T-helper 1 cell treated with Interleukin-12 subunit alpha and Interleukin-12 subunit beta and Interleukin-4 antibody, amounts not matched to agents 30 ng/mL and 1 ng/mL, for 36 hours (primary cell): Measurements from ENCODE around the gene FBXW5. TPM values are rescaled to one million over a fixed set of nuclear protein-coding genes. Genes with fewer than 3 reads are reported as not detected.

Source experiments
- intact Hi-C: fragments of 100-400 bp; cut with micrococcal nuclease; formaldehyde crosslinking; loops from one replicate; pipeline ENCODE4 v1.15.1; 2024
- total RNA-seq: library from RNA; stranded (reverse); gene quantifications from 2 replicates; pipeline ENCODE4 v1.2.3, GENCODE V29; 2022

FBXW5 gene
- total RNA-seq, 1 donor from 2014 or later: 119 TPM

DNA sequence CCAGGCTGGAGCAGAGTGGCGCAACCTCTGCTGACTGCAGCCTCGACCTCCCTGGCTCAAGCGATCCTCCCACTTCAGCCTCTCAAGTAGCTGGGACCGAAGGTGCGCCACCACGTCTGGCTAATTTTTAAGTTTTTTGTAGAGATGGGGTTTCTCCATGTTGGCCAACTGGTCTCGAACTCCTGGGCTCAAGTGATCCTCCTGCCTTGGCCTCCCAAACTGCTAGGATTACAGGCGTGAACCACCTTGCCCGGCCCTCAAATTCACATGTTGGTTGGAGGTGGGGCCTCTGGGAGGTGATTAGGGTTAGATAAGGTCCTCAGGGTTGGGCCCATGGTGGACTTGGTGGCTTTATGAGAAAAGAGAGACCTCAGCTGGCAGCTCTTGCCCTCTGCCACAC is 17.6 kb upstream of the FBXW5 start:
- intact Hi-C loops: no loop called here

DNA sequence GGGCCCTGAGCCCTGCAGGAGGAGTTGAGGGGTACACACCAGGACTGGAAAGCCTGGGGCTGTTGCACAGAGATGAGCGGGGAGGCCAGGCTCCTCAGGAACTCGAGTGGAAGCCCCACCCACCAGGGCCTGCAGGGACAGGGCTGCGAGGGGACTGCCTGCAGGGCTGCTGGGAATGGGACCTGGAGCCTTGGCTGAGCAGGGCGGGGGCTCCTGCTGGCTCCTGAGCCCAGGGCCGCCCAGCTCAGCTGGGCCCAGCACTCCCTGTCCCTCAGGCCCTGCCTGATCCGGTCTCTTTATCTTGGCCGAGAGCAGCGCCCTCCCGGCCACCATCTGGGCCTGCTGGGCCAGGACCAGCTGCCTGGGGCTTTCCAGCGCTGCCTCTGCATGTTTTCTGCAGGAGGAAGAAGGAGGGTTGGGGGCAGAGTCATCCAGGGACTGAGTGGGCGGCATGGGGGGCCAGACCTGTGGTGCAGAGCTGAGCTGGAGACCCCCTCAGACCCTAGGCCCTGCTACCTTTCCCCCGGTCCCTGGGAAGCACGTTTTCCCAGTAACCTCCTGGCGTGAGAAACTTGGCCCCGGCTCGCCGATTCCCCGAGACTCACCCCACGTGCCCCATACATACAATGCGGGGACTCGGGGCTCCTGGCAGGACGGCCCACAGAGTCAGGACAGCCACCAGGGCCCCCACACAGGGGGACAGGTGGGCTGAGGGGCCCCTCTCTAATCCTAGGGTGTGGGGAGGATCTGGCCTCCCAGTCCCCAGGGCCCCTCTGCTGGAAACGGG is 16.9 kb upstream of the FBXW5 start:
- intact Hi-C loops: no loop called here

DNA sequence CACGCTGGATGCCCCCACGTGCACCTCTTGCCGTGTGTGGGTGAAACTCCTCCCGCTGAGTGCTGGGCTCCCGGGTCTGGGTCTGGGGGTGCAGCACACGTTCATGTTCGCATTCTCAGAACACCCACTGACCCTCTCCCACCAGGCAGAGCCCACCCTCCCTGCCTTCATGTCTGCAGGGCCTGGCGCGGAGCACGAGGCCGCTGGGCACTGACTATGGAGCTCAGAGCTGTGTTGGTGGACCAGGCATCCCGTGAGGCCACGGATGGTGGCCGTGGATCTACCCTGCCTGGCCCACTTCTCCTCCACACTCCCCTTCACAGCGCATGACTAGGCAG is 16.4 kb upstream of the FBXW5 start:
- intact Hi-C loops: no loop called here

DNA sequence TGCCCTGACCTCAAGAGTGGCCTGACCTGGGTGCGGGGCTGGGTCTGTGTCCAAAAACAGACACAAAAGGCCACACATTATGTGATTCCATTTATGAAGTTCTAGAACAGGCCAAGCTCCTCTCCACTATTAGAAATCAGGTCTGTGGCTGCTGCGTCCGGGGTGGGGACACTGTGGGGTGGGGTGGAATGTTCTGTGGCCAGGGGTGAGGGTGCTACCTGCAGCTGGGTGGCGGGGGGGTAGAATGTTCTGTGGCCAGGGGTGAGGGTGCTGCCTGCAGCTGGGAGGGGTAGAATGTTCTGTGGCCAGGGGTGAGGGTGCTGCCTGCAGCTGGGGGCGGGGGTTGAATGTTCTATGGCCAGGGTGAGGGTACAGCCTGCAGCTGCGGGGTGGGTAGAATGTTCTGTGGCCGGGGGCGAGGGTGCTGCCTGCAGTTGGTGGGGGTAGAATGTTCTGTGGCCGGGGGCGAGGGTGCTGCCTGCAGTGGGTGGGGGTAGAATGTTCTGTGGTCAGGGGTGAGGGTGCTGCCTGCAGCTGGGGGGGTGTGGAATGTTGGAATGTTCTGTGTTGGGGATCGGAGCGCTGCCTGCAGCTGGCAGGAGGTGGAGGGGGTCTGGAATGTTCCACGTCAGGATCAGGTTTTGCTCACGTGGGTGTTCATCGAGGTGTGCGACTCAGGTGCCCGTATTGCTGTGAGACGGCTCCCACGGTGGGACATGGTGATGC is 15.8 kb upstream of the FBXW5 start:
- intact Hi-C loops: no loop called here

DNA sequence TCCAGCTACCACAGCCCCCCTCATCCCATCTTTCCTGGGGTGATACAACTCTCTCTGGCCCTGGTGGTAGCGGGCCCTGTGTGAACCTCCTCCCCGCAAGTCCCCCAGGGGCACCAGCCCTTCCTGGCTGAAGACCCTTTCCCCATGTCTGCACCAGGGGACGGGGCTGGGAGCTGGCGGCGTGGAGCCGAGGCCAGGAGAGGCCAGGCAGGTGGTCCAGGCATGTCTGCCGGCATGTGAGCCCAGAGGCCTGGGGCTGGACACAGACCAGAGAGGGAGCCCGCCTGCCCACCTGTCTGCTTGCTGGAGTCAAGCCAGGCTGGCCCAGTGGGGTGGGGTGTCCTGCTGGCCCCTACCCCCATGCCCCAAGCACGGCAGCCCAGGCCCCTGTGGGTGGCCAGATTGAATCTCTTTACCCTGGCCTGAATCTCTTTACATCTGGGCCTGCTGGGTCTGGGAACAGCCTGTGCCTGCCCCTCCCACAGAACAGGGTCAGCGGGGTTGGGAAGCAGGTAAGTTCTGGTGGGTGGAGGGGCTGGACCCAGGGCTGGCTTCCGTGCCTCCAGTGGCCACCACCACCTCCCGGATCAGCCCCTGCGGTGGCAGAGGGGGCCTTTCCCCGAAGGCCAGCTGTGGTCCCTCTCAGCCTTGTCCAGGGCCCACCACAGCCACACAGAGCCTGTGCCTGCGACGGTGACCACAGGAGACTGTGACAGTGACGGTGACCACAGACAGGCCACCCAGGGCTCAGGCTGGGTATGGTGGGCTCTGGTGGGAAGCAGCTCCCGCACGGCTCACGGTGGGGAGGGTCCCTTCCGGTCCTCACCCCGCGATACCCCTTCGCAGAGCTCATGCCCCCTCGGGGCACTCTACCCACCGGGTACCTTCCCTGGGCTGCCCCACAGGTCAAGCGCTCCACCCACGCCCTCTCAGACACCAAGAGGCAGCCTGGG is 14.6 kb upstream of the FBXW5 start:
- intact Hi-C loops: no loop called here

DNA sequence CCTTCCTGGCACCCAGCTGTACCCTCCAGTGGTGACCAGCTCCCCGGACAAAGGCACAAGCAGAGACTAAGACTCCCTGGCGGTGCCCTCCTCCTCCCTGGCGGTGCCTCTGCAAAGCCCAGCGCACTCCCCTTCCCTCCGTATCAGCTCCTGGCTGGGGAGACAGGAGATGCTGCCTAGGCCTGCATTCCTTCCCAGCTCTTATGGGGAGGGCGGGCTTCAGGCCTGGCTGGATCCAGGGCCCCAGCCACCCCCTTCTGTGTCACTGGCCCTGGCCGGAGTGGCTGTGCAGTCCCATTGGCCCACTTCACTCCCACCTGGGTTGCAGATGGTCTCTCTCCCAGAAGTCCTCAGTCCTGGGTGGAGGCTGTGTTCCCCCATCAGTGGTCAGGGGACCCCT is 13.9 kb upstream of the FBXW5 start:
- intact Hi-C loops: no loop called here

DNA sequence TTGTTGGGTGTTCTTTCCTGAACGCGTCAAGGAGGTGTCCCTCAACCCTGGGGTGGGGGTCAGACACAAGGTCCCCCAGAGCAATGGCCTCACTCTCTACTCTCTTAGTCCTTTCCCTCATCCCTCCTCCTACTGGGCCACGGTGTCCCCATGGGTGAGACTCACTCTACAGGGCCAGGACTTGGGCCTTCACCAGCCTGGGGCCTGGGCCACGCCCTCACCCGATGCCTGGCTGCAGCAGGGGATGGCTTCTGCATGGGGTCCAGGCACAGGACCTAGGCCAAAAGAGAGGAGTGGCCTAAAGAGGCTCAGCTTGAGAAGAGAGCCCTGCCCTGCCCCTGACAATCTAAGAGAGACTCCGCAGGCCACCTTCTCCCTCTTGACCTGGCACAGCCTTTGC is 13.4 kb upstream of the FBXW5 start:
- intact Hi-C loops: no loop called here

DNA sequence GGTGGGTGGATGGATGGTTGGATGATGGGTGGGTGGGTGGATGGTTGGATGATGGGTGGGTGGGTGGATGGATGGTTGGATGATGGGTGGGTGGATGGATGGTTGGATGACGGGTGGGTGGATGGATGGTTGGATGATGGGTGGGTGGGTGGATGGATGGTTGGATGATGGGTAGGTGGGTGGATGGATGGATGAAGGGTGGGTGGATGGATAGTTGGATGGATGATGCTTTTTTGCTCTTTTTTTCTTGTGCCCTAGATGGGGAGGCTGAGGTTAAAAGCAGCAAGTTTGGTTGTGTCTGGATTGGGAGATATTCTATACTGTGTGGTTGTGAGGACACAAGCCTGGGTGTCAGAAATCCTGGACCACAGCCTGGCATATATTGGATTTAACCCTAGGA is 12.9 kb upstream of the FBXW5 start:
- intact Hi-C loops: no loop called here

DNA sequence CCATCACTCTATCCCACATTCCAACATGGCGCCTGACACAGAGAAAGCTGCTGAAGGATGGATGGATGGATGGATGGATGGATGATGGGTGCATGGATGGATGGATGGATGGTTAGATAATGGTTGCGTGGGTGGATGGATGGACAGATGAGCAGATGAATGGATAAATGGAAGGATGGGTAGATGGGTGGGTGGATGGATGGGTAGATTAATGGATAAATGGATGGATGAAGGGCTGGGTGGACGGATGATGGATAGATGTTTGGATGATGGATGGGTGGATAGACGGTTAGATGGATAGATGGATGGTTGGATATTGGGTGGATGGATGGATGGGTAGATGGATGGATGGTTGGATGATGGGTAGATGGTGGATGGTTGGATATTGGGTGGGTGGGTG is 12.1 kb upstream of the FBXW5 start:
- intact Hi-C loops: no loop called here

DNA sequence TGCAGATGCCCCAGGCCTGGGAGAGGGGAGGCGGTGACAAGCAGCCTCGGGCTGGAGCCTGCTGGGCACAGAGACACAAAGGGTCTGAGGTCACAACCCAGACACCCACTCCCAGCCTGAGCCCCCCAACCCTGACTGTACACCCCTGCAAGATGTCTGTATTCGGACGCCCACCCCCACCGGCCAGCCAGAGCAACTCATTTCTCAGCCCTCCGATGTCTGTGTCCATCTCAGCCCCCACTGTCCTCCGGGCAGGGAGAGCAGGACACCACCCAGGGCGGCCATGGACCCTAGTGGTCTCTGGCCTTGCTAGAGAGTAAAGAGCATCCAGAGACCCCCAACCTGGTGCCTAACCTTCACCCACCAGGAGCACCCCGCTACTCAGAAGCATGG is 11.4 kb upstream of the FBXW5 start:
- intact Hi-C loops: no loop called here

DNA sequence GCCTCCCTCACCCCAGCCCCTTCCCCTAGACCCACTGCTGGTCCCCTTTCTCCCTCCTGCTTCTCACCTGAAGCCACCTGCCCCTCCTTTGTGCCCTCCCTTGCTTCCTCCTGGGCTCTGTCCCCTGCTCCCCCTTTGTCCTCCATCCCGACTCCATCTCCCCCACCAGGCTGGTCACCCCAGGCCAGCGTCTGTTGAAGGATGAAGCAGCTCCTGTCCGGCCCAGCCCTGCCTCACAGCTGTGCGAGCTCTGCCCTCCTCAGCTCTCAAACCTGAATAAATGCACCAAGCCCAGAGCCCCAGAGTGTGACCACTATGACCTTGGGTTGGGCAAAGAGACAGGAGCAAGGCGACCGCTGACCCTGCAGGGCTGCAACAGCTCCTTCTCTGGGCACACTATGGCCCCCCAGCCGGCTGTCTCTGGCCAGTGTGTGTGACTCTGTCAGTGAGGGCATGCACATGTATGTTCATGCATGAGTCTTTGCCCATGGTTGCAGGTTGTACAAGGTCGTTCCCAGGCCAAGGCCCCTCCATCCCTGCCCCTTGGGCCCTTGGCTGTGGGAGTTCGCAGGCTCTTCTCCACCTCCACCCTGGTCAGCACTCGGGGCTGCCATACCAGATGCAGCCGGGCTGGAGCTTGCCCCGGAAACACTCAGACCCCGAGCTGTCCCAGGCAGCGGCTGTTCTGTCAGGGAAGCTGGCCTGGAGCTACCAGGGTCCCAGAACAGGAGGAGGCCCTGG is 10.8 kb upstream of the FBXW5 start:
- intact Hi-C loops: no loop called here

DNA sequence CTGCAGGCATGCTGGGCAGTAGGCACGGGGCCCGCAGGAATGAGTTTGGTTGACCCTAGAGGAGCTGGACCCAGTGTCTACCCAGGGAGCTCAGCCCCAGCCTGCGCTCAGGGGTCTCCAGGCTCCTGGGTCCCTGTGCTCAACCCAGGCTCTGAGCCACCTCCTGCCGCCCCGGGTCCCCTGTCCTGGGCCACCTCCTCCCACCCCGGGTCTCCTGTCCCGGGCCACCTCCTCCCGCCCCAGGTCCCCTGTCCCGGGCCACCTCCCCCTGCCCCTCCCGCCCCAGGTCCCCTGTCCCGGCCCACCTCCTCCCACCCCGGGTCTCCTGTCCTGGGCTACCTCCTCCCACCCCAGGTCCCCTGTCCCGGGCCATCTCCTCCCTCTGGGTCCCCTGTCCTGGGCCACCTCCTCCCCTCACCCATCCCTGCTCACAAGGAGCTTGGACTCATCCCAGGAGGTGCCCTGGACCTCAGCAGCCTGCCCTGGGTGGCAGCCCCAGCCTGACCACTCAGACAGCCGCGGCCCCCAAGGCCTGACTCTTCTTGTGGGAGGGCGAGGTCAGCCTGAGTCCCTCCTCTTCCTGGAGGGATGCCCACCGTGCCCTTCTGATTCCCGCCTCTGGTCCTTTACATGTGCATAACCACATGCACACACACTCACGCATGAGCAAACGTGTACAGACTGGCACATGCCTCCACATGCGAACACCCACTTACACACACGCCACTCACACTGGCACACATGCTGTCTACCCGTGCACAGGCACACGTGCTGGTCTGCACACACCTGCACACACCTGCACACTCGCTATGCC is 9.9 kb upstream of the FBXW5 start:
- intact Hi-C loops: no loop called here

DNA sequence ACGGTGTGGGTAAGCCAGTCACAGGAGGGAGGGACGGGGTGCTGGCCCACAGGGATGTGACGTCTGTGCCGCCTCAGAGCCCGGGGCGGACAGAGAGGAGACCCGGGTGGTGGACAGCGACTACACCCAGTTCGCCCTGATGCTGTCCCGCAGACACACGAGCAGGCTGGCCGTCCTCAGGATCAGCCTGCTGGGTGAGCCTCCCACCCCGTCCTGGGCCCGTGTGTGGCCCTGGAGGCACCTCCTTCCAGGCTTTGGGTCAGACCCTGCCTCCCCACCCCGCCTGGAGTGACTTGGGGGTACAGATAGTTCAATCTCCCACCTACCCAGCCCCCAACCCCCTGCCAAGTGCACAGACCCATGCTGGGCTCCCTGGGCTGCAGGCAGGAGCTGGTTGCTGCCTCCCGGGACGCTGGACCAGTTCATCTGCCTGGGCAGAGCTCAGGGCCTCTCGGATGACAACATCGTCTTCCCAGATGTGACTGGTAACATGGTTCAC is 9.3 kb upstream of the FBXW5 start:
- intact Hi-C loops: no loop called here

DNA sequence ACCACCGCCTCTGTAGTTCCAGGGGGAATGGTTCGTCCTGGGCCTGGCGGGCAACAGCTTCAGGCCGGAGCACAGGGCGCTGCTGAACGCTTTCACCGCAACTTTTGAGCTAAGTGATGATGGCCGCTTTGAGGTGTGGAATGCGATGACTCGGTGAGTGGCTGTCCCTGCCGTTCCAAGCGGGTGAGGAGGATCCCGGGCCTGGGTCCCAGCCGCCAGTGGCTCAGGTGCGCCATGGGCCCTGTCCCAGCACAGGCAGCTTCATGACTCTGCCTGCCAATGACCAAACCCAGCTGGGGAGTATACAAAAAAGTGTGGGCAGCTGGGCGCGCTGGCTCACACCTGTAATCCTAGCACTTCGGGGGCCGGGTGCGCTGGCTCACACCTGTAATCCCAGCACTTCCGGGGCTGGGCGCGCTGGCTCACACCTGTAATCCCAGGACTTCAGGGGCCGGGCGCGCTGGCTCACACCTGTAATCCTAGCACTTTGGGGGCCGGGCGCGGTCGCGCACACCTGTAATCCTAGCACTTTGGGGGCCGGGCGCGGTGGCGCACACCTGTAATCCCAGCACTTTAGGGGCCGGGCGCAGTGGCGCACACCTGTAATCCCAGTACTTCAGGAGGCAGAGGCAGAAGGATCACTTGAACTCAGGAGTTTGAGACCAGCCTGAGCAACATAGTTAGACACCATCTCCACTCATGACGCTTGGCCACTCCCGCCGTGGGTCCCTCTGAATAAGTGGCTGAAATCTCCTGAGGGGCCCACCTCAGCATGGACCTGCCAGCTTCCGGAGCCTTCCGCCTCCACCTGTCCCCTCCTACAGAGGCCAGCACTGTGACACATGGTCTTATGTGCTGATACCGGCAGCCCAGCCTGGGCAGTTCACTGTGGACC is 8.6 kb upstream of the FBXW5 start:
- intact Hi-C loops: no loop called here

DNA sequence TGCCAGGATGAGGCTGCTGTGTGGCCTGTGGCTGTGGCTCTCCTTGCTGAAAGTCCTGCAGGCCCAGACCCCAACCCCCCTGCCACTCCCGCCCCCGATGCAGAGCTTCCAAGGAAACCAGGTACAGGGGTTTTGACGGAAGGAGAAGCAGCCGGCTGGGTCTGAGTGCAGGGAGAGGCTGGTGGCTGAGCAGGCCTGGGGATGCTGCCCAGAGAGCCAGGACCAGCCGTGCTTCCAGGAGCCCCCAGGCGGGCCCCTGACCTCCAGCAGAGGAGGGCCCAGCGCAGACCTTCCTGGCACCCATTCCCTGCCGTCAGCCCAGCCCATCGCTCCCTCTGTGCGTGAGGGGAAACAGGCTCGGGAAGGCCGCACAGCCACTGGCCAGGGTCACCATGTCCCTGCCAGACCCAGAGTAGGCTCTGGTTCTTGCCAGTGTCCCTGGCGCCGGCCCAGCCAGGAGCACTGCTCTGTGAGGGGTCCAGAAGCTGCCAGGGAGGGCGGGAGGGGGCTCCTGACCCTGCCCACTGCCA is 7.8 kb upstream of the FBXW5 start:
- intact Hi-C loops: no loop called here

DNA sequence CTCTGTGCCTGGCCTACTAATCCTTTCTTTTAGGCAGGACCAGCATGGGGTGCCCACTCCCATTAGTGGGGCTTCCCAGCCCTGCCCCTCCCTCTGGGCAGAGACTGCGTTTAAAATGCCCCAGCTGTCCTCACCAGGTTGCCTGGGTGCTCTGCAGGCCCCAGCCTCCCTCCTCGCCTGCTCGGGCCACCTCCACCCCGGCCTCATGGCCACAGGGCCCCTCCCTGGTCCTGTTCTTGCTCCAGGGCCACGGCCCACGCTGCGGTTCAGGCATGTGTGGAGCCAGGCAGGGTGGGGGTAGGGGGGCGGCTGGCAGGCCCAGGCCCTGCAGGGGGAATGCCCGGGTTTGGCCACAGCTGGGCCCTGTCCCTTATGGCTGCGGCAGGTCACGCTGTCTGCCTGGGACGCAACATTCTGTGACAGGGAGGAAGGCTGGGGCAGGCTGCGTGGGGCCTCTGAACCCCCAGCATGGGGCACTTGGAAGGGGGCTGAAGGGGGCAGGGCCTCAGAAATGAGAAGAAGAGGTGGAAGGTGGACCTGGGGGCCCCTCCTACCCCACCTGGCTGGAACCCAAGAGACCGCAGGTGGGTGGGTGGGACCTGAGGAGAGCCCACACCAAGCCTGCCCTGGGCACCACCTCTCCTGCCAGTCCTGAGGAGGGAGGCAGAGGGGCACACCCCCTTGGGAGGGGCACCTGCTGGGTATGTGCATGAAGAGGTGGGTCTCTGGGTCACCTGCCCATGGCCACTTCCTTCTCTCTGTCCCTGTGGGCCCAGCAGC is 7.2 kb upstream of the FBXW5 start, which contains the start of gene LCN12:
TSS of gene LCN12 (plus strand) at position 733 of the 780 bp plus-strand sequence. CDS start 55 bp downstream, outside the sequence.
- intact Hi-C loops: loop anchor here (2.0 kb wide), 1 partner anchor 83 kb away; no protein-coding TSS in a partner anchor

DNA sequence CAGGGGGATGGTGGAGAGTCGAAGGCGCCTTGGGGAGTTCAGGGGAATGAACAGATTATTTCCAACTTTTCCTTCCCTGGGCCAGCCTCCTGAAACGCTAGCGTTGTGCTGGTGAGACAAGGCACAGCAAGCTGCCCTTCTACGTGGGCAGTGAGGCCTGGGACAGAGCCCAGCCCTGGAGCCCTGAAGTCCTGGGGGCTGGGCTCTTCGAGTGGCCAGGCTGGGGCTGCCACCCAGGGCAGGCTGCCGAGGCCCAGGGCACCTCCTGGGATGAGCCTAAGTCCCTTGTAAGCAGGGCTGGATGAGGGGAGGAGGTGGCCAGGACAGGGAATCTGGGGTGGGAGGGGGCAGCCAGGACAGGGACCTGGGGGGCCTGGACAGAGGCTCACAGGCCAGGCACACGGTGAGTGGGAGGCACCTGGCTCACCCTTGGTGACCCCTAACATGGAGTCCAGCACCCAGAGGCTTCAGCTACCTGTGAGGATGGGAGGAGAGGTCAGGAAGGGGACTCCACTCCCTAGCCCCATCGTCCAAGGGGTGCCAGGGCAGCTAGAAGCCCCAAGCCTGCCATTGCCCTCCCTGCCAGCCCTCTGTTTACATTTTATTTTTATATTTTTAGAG is 6.2 kb upstream of the FBXW5 start:
- intact Hi-C loops: loop anchor here (1.0 to 2.0 kb wide), 3 partner anchors 28 to 84 kb away; partner anchors contain the start of gene PAXX
